Duodenal mucosa (tissue), 2 donors: ENCODE measurements around the gene ZBTB49.

Source experiments
- H3K27ac ChIP-seq: one replicate; pipeline ENCODE4 v1.7.0; 2013; ENCODE audit warnings: low read depth, low read length
- H3K27me3 ChIP-seq, 2 donors: one replicate each; pipeline ENCODE4 v1.7.0; 2013; ENCODE audit warnings: low read length in 2 of 2, control low read depth in 1 of 2; ENCODE audit not compliant: insufficient read depth in 2 of 2, control insufficient read depth in 1 of 2
- H3K36me3 ChIP-seq, 2 donors: one replicate each; pipeline ENCODE4 v1.7.0; 2013; ENCODE audit warnings: low read length in 2 of 2, control low read depth in 1 of 2; ENCODE audit not compliant: insufficient read depth in 2 of 2, control insufficient read depth in 1 of 2
- H3K4me1 ChIP-seq, 2 donors: one replicate each; pipeline ENCODE4 v1.7.0; 2013; ENCODE audit warnings: low read length in 2 of 2, control low read depth in 1 of 2; ENCODE audit not compliant: insufficient read depth in 2 of 2, control insufficient read depth in 1 of 2
- H3K4me3 ChIP-seq, 2 donors: one replicate each; pipeline ENCODE4 v1.7.0; 2013; ENCODE audit warnings: low read length in 2 of 2, low read depth in 1 of 2
- H3K9ac ChIP-seq, 2 donors: one replicate each; pipeline ENCODE4 v1.7.0; 2013; ENCODE audit warnings: low read length in 2 of 2, low read depth in 1 of 2
- H3K9me3 ChIP-seq, 2 donors: one replicate each; pipeline ENCODE4 v1.7.0; 2013; ENCODE audit warnings: low read length in 2 of 2, control low read depth in 1 of 2; ENCODE audit not compliant: control insufficient read depth in 1 of 2

Gene ZBTB49

GRCh38 chr4:4368809-4369580, 78.9 kb downstream of the ZBTB49 start:
- H3K4me3 ChIP-seq = no peak overlapping the region
- no peaks in the 10 kb centered on the region for H3K4me1 ChIP-seq
- H3K36me3 ChIP-seq = no peaks in the 10 kb centered on the region
- no peak overlapping the region for H3K9ac ChIP-seq
- no peak overlapping the region for H3K27ac ChIP-seq
- H3K9me3 ChIP-seq = peaks cover 0 to 7% of the 10 kb centered on the region in 2 donors
- no peaks in the 10 kb centered on the region for H3K27me3 ChIP-seq
